Ovary (tissue), 3 donors: ENCODE data around the gene SPAAR.

Experiments
- CTCF ChIP-seq, 3 donors: fragments of 450-650 bp in 2 of 3; fragments of 200-600 bp in 1 of 3; IDR thresholded peaks; one replicate each; pipeline versions ENCODE4 v1.5.1 to v1.8.0; 2016 to 2022; ENCODE audit warnings: antibody characterized with exemption in 3 of 3, mild to moderate bottlenecking in 1 of 3
- POLR2A ChIP-seq: fragments of 450-650 bp; IDR thresholded peaks from one replicate; pipeline ENCODE4 v1.6.1; 2017; ENCODE audit warnings: antibody characterized with exemption, mild to moderate bottlenecking, moderate library complexity
- donor health status: DM: no; HTN: no; CAD: no.

DNA sequence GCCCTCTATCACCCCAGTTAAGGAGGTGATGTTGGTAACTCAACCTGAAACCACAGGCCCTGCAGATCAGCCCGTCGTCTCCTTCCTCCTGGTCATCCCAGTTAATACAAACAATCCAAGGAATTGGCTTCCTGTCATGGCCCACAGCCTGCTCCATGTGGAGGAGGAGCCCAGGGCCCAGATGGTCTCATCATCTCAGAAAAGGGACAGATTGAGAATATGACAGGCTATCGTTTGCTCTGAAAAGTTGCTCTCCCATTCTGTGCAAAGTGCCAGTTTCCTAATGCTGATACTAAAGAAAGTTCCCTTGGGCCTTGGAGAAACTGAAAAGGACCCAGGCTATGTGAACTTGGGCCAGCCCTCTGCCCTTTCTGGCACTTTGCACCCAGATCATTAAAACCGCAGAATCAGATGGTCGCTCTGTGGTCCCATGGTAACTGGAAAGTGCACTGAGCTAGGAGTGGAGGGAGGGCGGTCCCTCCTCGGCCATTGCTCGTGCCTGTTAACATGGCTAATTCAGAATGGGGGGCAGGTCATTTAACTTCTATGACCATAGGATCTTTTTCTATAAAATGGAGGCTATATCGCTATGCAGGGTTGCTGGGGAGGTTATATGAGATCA lies 675 bp upstream of the SPAAR start:
- TF ChIP-seq POLR2A (no peak), CTCF (IDR thresholded peaks at IDR 0.05) (no peak)
